Astrocyte (in vitro differentiated cells and primary cell): ENCODE results near the gene ARMH1.

Experiments used
- CTCF ChIP-seq: IDR thresholded peaks from 2 replicates; pipeline ENCODE4 v1.5.1; 2011; ENCODE audit warnings: low read depth, mild to moderate bottlenecking, inconsistent platforms, low read length, moderate library complexity; ENCODE audit not compliant: insufficient read depth
- EZH2 ChIP-seq: IDR thresholded peaks from 2 replicates; pipeline ENCODE4 v1.6.1; 2012; ENCODE audit warnings: mild to moderate bottlenecking, low read length, inconsistent platforms; ENCODE audit not compliant: insufficient read depth

GRCh38 chr1:44672254-44672955 lies 2.1 kb upstream of the ARMH1 start:
- TF ChIP-seq EZH2 = no peak
- no peak for TF ChIP-seq CTCF
